H1 (cell line): ENCODE measurements around the gene CCDC15. TPM values are rescaled to one million over a fixed set of nuclear protein-coding genes. Genes with fewer than 3 reads are reported as not detected.

Experiments
- CTCF ChIA-PET: fragments of 300-600 bp; sonication (Branson Sonifier 250); formaldehyde crosslinking; loops from one replicate; lab custom pipeline; 2021; ENCODE audit not compliant: partially characterized antibody; lab: Charles Lee
- POLR2A ChIA-PET: fragments of 300-600 bp; sonication (Branson Sonifier 250); formaldehyde crosslinking; loops from one replicate; lab custom pipeline; 2021; ENCODE audit warnings: inconsistent platforms; ENCODE audit not compliant: partially characterized antibody; lab: Charles Lee
- DNase-seq, 2 experiments: peaks; one replicate each; pipeline versions ENCODE4 v3.0.0 to v3.0.0-alpha.2; 2010 to 2022; ENCODE audit warnings: low spot score in 2 of 2, low read depth in 1 of 2, mixed read lengths in 1 of 2
- FAIRE-seq: peaks from 2 replicates; lab custom pipeline; 2011; peaks lifted over from hg19 to GRCh38; lab: Jason Lieb, UNC
- H2AFZ ChIP-seq: 2 replicates; pipeline ENCODE4 v1.8.1; 2012; ENCODE audit warnings: low read length, inconsistent platforms
- H2AK5ac ChIP-seq: 2 replicates; pipeline ENCODE4 v1.6.1; 2013; ENCODE audit warnings: low read depth, low read length
- H2BK120ac ChIP-seq: replicated peaks from 2 replicates; pipeline ENCODE3; 2013; ENCODE audit warnings: low read depth, low read length, inconsistent platforms
- H2BK12ac ChIP-seq: 2 replicates; pipeline ENCODE4 v1.6.1; 2013; ENCODE audit warnings: low read depth, low read length
- H2BK15ac ChIP-seq: 2 replicates; pipeline ENCODE4 v1.6.1; 2013; ENCODE audit warnings: low read length
- H2BK20ac ChIP-seq: 2 replicates; pipeline ENCODE4 v1.6.1; 2013; ENCODE audit warnings: low read length
- H2BK5ac ChIP-seq: 2 replicates; pipeline ENCODE4 v1.6.1; 2013; ENCODE audit warnings: low read depth, low read length
- H3K14ac ChIP-seq: 2 replicates; pipeline ENCODE4 v1.6.1; 2013; ENCODE audit warnings: inconsistent platforms; ENCODE audit not compliant: insufficient read length
- H3K18ac ChIP-seq: 2 replicates; pipeline ENCODE4 v1.6.1; 2013; ENCODE audit warnings: low read length; ENCODE audit errors: extremely low read depth
- H3K23ac ChIP-seq: 2 replicates; pipeline ENCODE4 v1.6.1; 2013; ENCODE audit warnings: inconsistent platforms; ENCODE audit not compliant: insufficient read length
- H3K23me2 ChIP-seq: 2 replicates; pipeline ENCODE4 v1.6.1; 2013; ENCODE audit warnings: low read depth, low read length
- H3K27ac ChIP-seq: 2 replicates; pipeline ENCODE4 v1.6.1; 2011; ENCODE audit warnings: low read depth, low read length, inconsistent platforms
- H3K27me3 ChIP-seq, 4 experiments: replicated peaks in 1 of 4; 1 replicate in 1 of 4; 2 replicates in 3 of 4; pipeline versions ENCODE4 v1.6.1 to v1.8.1; 2011 to 2013; ENCODE audit warnings: low read length in 3 of 4, mild to moderate bottlenecking in 3 of 4, inconsistent platforms in 2 of 4, mixed read lengths in 2 of 4, moderate library complexity in 1 of 4; ENCODE audit not compliant: control insufficient read depth in 3 of 4, insufficient read depth in 3 of 4; ENCODE audit errors: extremely low read depth in 1 of 4
- H3K36me3 ChIP-seq, 4 experiments: 2 replicates each; pipeline versions ENCODE4 v1.6.1 to v1.8.1; 2011 to 2013; ENCODE audit warnings: mild to moderate bottlenecking in 4 of 4, low read length in 3 of 4, moderate library complexity in 2 of 4, control low read depth in 1 of 4, inconsistent platforms in 1 of 4; ENCODE audit not compliant: insufficient read depth in 4 of 4, control insufficient read depth in 2 of 4
- H3K4ac ChIP-seq: replicated peaks from 2 replicates; pipeline ENCODE3; 2013; ENCODE audit warnings: low read length, low read depth, mixed read lengths, inconsistent platforms; ENCODE audit not compliant: insufficient read length
- H3K4me1 ChIP-seq, 4 experiments: replicated peaks in 1 of 4; 1 replicate in 1 of 4; 2 replicates in 3 of 4; pipeline versions ENCODE4 v1.6.1 to v1.8.1; 2011 to 2013; ENCODE audit warnings: low read length in 3 of 4, inconsistent platforms in 2 of 4, mixed read lengths in 1 of 4; ENCODE audit not compliant: insufficient read depth in 4 of 4, control insufficient read depth in 3 of 4
- H3K4me2 ChIP-seq, 2 experiments: 2 replicates each; pipeline versions ENCODE4 v1.6.1 to v1.8.1; 2011 to 2013; ENCODE audit warnings: low read depth in 2 of 2, low read length in 2 of 2, control low read depth in 1 of 2, inconsistent platforms in 1 of 2, mild to moderate bottlenecking in 1 of 2; ENCODE audit not compliant: insufficient read depth in 1 of 2
- H3K4me3 ChIP-seq, 4 experiments: fragments of 200-600, 300-600 bp in 1 of 4; sonication (generic), shearing (Covaris generic), sonication (Bioruptor Twin) in 1 of 4; 2 replicates each; pipeline versions ENCODE4 v1.5.1 to v1.8.1; 2011 to 2016; ENCODE audit warnings: low read length in 4 of 4, low read depth in 3 of 4, control low read depth in 2 of 4, inconsistent platforms in 2 of 4, mild to moderate bottlenecking in 2 of 4, mixed read lengths in 1 of 4, moderate library complexity in 1 of 4; ENCODE audit not compliant: insufficient read depth in 2 of 4; ENCODE audit errors: extremely low read depth in 1 of 4
- H3K56ac ChIP-seq: replicated peaks from 2 replicates; pipeline ENCODE3; 2013; ENCODE audit warnings: low read depth, mild to moderate bottlenecking, mixed read lengths, low read length, inconsistent platforms; ENCODE audit not compliant: insufficient read length
- H3K79me1 ChIP-seq: 2 replicates; pipeline ENCODE4 v1.6.1; 2013; ENCODE audit warnings: low read depth, low read length, control low read depth
- H3K79me2 ChIP-seq, 2 experiments: 2 replicates each; pipeline versions ENCODE4 v1.6.1 to v1.8.1; 2012 to 2013; ENCODE audit warnings: low read length in 2 of 2, mild to moderate bottlenecking in 2 of 2, inconsistent platforms in 1 of 2; ENCODE audit not compliant: insufficient read depth in 2 of 2, control insufficient read depth in 1 of 2
- H3K9ac ChIP-seq, 4 experiments: replicated peaks in 1 of 4; 1 replicate in 1 of 4; 2 replicates in 3 of 4; pipeline versions ENCODE4 v1.6.1 to v1.8.1; 2011 to 2013; ENCODE audit warnings: low read depth in 3 of 4, low read length in 3 of 4, control low read depth in 2 of 4, mild to moderate bottlenecking in 2 of 4, moderate library complexity in 2 of 4, inconsistent platforms in 1 of 4; ENCODE audit errors: extremely low read depth in 1 of 4
- H3K9me3 ChIP-seq, 2 experiments: 2 replicates each; pipeline versions ENCODE4 v1.6.1 to v1.8.1; 2012 to 2013; ENCODE audit warnings: mild to moderate bottlenecking in 2 of 2, moderate library complexity in 2 of 2, control low read depth in 1 of 2, inconsistent platforms in 1 of 2, low read depth in 1 of 2, low read length in 1 of 2, mixed read lengths in 1 of 2; ENCODE audit not compliant: insufficient read depth in 2 of 2
- H4K20me1 ChIP-seq, 2 experiments: replicated peaks in 1 of 2; 2 replicates each; pipeline versions ENCODE3 to v1.8.1; 2011 to 2013; ENCODE audit warnings: inconsistent platforms in 2 of 2, low read length in 2 of 2, mild to moderate bottlenecking in 1 of 2; ENCODE audit not compliant: insufficient read depth in 2 of 2, control insufficient read depth in 1 of 2
- H4K5ac ChIP-seq: 2 replicates; pipeline ENCODE4 v1.6.1; 2013; ENCODE audit warnings: low read length, low read depth, mixed read lengths, inconsistent platforms; ENCODE audit not compliant: insufficient read length
- H4K8ac ChIP-seq: 2 replicates; pipeline ENCODE4 v1.8.0; 2013; ENCODE audit warnings: mild to moderate bottlenecking, moderate library complexity, low read length, inconsistent platforms; ENCODE audit not compliant: insufficient read depth; ENCODE audit errors: extremely low read depth
- H4K91ac ChIP-seq: replicated peaks from 2 replicates; pipeline ENCODE3; 2013; ENCODE audit warnings: low read length, mixed read lengths, inconsistent platforms; ENCODE audit not compliant: insufficient read length
- GABPA ChIP-seq: IDR thresholded peaks from 2 replicates; pipeline ENCODE4 v1.6.1; 2011; ENCODE audit warnings: mild to moderate bottlenecking, low read length, moderate library complexity, borderline replicate concordance; ENCODE audit not compliant: insufficient read depth
- RBBP5 ChIP-seq: IDR thresholded peaks from 2 replicates; pipeline ENCODE4 v1.7.1; 2012; ENCODE audit warnings: low read depth, mild to moderate bottlenecking, inconsistent platforms, low read length, moderate library complexity, borderline replicate concordance
- WGBS, 2 experiments: shearing (Covaris generic) in 1 of 2; methylation state at CpG; one replicate each; pipeline versions ENCODE4 v1.1.6 to v1.1.7; 2013 to 2015; ENCODE audit warnings: low lambda C conversion rate in 2 of 2, mixed read lengths in 2 of 2, inconsistent platforms in 1 of 2, low coverage in 1 of 2, missing lambda C conversion rate in 1 of 2; ENCODE audit not compliant: insufficient replicate concordance in 2 of 2, insufficient coverage in 1 of 2, insufficient read length in 1 of 2; ENCODE audit errors: extremely low coverage in 1 of 2, missing lambda C conversion rate in 1 of 2; 5-methylcytosine and 5-hydroxymethylcytosine counted together
- polyA plus RNA-seq, 7 experiments: library from polyadenylated mRNA; depleted of rRNA in 3 of 7; stranded (reverse) in 5 of 7; unstranded in 2 of 7; fragments of >200 nt in 5 of 7; fragments of 200-250 nt in 2 of 7; gene quantifications; 1 replicate in 5 of 7; 2 replicates in 1 of 7; 4 replicates in 1 of 7; pipeline versions ENCODE4 v1.2.1 to v1.2.3, GENCODE V29; 2011 to 2013; ENCODE audit warnings: missing spikeins in 2 of 7, mixed read lengths in 2 of 7
- total RNA-seq: library from RNA; stranded (reverse); fragmentation: NEBNext Ultra II Directional; extraction: Animal tissue kit (Norgen Biotek cat#: 25700); gene quantifications from 2 replicates; pipeline ENCODE4 v1.2.1, GENCODE V29; 2021

The CCDC15 gene
- total and polyA plus RNA-seq, 2 of the 8 experiments (the other 6 are each of a cell fraction or from before 2014, with no cell fraction given), result 1.5 to 3.1 TPM

DNA sequence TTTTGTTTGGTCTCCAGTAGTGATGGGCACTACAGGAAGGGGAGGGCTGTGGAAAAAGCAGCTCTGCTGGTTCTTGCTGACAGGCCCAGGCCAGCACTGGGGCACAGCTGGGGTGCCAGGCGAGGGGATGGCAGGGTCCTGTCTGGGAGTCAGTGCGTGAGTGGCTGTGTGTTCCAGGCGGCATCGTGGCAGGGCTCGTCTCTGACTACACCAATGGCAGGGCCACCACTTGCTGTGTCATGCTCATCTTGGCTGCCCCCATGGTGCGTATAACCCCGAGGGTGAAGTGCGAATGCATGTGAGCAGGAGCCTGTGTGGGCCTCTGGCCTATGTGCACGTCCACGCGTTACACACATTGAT, 130.0 kb downstream of the CCDC15 start:
- no peak overlapping the region for H3K4me2 ChIP-seq
- no peaks in the 10 kb centered on the region for H3K23me2 ChIP-seq
- no peak overlapping the region for H4K5ac ChIP-seq
- H3K27me3 ChIP-seq, result no peaks in the 10 kb centered on the region
- WGBS, 2 experiments, result 94% methylated on average over 11 of the region's 11 CpGs; no CpG with 5 or more reads in 1 of the 2 experiments
- no peak overlapping the region for H3K4me3 ChIP-seq
- CTCF ChIA-PET, result interaction anchor here (1.3 to 29.4 kb wide), 14 partner anchors 5 to 349 kb away, joined by 3 to 486 read pairs (median 6); partner anchors contain the start of gene TMEM218
- H4K20me1 ChIP-seq, result no peaks in the 10 kb centered on the region
- H3K9me3 ChIP-seq, result no peaks in the 10 kb centered on the region
- no peak overlapping the region for H3K23ac ChIP-seq
- no peaks in the 10 kb centered on the region for H3K79me2 ChIP-seq
- H4K8ac ChIP-seq, result no peak overlapping the region
- no peak for DNase-seq
- no peak overlapping the region for H3K56ac ChIP-seq
- H3K14ac ChIP-seq, result no peak overlapping the region
- no peak overlapping the region for H3K27ac ChIP-seq
- no peak overlapping the region for H3K18ac ChIP-seq
- no peak overlapping the region for H2BK12ac ChIP-seq
- no peak overlapping the region for H2AK5ac ChIP-seq
- H3K79me1 ChIP-seq, result no peaks in the 10 kb centered on the region
- H3K36me3 ChIP-seq, result no peaks in the 10 kb centered on the region
- no peak overlapping the region for H3K9ac ChIP-seq
- peaks cover 0 to 3% (median 0%) of the 10 kb centered on the region in 4 experiments; a peak in 2 of 7 replicates for H3K4me1 ChIP-seq
- no peak overlapping the region for H2BK120ac ChIP-seq
- H2BK5ac ChIP-seq, result no peak overlapping the region
- no peak for FAIRE-seq
- H3K4ac ChIP-seq, result no peak overlapping the region
- H2BK15ac ChIP-seq, result no peak overlapping the region
- H2AFZ ChIP-seq, result no peak overlapping the region
- H4K91ac ChIP-seq, result no peak overlapping the region
- TF ChIP-seq GABPA, result no peak
- no peak for TF ChIP-seq RBBP5
- TF ChIP-seq, all 59 proteins: peak for 0
- POLR2A ChIA-PET, result interaction anchor here (1.4 kb wide), 1 partner anchor 10 kb away, joined by 4 read pairs; no protein-coding TSS in a partner anchor
- H2BK20ac ChIP-seq, result no peak overlapping the region
